ENCODE results near the gene FAM222A. TPM values are rescaled to one million over a fixed set of nuclear protein-coding genes. Genes with fewer than 3 reads are reported as not detected.

Gene FAM222A
- total RNA-seq, 1 experiment from 2014 or later, result 2.8 TPM

DNA sequence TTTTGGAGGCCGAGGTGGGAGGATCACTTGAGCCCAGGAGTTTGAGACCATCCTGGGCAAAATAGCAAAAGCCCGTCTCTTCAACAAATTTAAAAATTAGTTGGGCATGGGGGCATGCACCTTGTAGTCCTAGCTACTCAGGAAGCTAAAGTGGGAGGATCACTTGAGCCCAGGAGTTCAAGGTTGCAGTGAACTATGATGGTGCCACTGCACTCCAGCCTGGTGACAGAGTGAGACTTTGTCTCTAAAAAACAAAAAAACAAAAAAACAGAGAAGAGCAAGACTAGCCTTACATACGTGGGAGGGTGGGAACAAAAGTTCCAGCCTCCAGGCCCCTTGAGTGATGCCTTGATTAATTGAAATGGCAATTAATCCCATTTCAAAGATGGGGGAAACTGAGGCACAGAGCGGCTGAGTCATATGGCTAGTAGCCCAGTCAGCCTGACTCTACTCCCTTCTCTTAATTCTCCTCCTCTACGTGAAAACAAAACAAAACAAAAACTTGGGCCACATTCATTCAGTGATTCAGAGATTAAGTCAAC, 3.3 kb upstream of the FAM222A start:
- no peaks in the 10 kb centered on the region for H3K9me3 ChIP-seq (ENCODE audit: control insufficient read depth, low read depth, low read length)
- no CpG with 5 or more reads among the region's 5 CpGs for WGBS (ENCODE audit: extremely low coverage, insufficient read length, low lambda C conversion rate)
- no peak overlapping the region for H4K8ac ChIP-seq (replicated peaks; ENCODE audit: insufficient read length, low read depth, low read length)
- Mint-ChIP-seq H3K9me3 (no peaks in the 10 kb centered on the region; a peak in 1 of 5 replicates), H3K27ac (peak overlapping the region in 1 of 3 experiments; percentile 23; a peak in 2 of 7 replicates), H3K36me3 (ENCODE audit: insufficient read depth in 1 of 3, low read depth in 3 of 3) (no peaks in the 10 kb centered on the region), H3K27me3 (ENCODE audit: low read depth) (peaks cover 20% of the 10 kb centered on the region), H3K4me1 (peaks cover 14 to 37% of the 10 kb centered on the region in 2 experiments), H3K4me3 (no peak overlapping the region; a peak in 1 of 5 replicates)
- no peaks in the 10 kb centered on the region for H3K79me2 ChIP-seq (ENCODE audit: insufficient read depth, low read length)
- H4K5ac ChIP-seq (ENCODE audit: insufficient read length, low read depth, low read length), result no peak overlapping the region
- DNase-seq, result no peak
- H2AK5ac ChIP-seq (ENCODE audit: insufficient read length, low read length), result no peak overlapping the region
- no peak overlapping the region for H3K18ac ChIP-seq (ENCODE audit: insufficient read length, low read depth, low read length)
- no peak overlapping the region for H2BK15ac ChIP-seq (ENCODE audit: low read depth, low read length)
- no peak overlapping the region for H4K91ac ChIP-seq (ENCODE audit: insufficient read length, low read depth, low read length)
- no peaks in the 10 kb centered on the region for H3K79me1 ChIP-seq (ENCODE audit: insufficient read depth, low read depth, low read length, poor library complexity, severe bottlenecking)
- H2BK120ac ChIP-seq (ENCODE audit: low read depth, low read length, poor library complexity, severe bottlenecking), result no peak overlapping the region
- H3K4ac ChIP-seq (ENCODE audit: low read depth, low read length), result no peak overlapping the region
- no peak overlapping the region for H3T11ph ChIP-seq (ENCODE audit: low read length)
- no peaks in the 10 kb centered on the region for H3K4me1 ChIP-seq (ENCODE audit: insufficient read depth, low read length)
- H3K4me2 ChIP-seq (ENCODE audit: insufficient read depth, insufficient read length, low read length), result no peak overlapping the region
- TF ChIP-seq, protein P1, sequence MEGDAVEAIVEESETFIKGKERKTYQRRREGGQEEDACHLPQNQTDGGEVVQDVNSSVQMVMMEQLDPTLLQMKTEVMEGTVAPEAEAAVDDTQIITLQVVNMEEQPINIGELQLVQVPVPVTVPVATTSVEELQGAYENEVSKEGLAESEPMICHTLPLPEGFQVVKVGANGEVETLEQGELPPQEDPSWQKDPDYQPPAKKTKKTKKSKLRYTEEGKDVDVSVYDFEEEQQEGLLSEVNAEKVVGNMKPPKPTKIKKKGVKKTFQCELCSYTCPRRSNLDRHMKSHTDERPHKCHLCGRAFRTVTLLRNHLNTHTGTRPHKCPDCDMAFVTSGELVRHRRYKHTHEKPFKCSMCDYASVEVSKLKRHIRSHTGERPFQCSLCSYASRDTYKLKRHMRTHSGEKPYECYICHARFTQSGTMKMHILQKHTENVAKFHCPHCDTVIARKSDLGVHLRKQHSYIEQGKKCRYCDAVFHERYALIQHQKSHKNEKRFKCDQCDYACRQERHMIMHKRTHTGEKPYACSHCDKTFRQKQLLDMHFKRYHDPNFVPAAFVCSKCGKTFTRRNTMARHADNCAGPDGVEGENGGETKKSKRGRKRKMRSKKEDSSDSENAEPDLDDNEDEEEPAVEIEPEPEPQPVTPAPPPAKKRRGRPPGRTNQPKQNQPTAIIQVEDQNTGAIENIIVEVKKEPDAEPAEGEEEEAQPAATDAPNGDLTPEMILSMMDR (conservative IDR thresholded peaks at IDR 0.05), result no peak
- H4K20me1 ChIP-seq (ENCODE audit: control insufficient read depth, insufficient read depth, insufficient read length), result no peaks in the 10 kb centered on the region
- peaks cover 2% of the 10 kb centered on the region; the same call in 1 of the 2 replicates for H3K27me3 ChIP-seq (ENCODE audit: insufficient read depth, low read length)
- no peak overlapping the region for H2BK20ac ChIP-seq (ENCODE audit: low read depth, low read length, poor library complexity, severe bottlenecking)
- H3K23ac ChIP-seq (ENCODE audit: insufficient read length, low read depth, low read length), result no peak overlapping the region
- no peak overlapping the region for H2BK12ac ChIP-seq (ENCODE audit: insufficient read length, low read depth, low read length)
- H3K27ac ChIP-seq (ENCODE audit: insufficient read length, low read depth, low read length), result no peak overlapping the region
- H2AFZ ChIP-seq (ENCODE audit: low read length), result no peak overlapping the region
- H3K9ac ChIP-seq (ENCODE audit: extremely low read depth, insufficient read length, low read length), result no peak overlapping the region
- peaks cover 4% of the 10 kb centered on the region for H3K23me2 ChIP-seq (ENCODE audit: insufficient read length, low read depth, low read length, poor library complexity, severe bottlenecking)
- no peak overlapping the region for H3K56ac ChIP-seq (ENCODE audit: insufficient read length, low read depth, low read length)
- H2BK5ac ChIP-seq (ENCODE audit: insufficient read length, low read length), result no peak overlapping the region
- H3K14ac ChIP-seq (ENCODE audit: insufficient read depth, low read length), result no peak overlapping the region

All from H9 (cell line).